ENCODE measurements around the gene ACBD3. TPM values are rescaled to one million over a fixed set of nuclear protein-coding genes. Genes with fewer than 3 reads are reported as not detected.

Gene ACBD3
- total and polyA plus RNA-seq, 4 donors = 13.5 to 51.9 (median 30.5) TPM

DNA sequence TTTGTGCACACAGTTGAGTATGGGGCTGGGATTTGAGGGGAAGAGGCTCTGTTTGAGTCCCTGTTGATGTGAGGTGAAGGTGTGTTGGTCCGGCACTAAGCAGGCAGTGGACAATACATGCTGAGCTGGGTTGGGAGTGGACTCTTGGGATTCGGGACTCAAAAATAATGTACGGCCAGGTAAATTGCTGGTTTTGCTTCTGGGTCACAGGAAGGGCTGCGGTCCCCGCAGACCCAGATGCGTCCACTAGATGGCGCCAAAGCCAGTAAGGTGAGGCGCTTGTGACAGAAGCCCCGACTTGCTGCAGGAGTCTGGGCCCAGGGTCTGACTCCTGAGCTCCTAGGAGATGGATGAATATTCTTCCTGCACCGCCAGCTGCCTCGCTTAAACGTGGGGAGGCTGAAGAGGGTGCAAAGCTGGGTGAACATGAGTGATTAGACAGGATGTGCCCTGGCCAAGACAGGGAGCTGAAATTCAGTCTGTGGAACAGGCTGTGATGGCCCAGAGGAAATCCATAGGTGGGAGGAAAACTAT, 61.4 kb downstream of the ACBD3 start:
- ATAC-seq (ENCODE audit: insufficient read depth, low FRiP score) = no peak
- no peaks in the 10 kb centered on the region for H3K36me3 ChIP-seq (ENCODE audit: control insufficient read depth in 4 of 4, insufficient read depth in 4 of 4, low read length in 4 of 4)
- 4 to 5% methylated on average over 12 of the region's 12 CpGs for whole genome bisulfite sequencing, 2 donors
- H3K4me1 ChIP-seq (ENCODE audit: control insufficient read depth in 5 of 5, insufficient read depth in 5 of 5, low read length in 5 of 5) = peaks cover 0 to 19% (median 2%) of the 10 kb centered on the region in 5 donors
- H3K27ac ChIP-seq (ENCODE audit: low read depth in 1 of 2, low read length in 1 of 2) = no peak overlapping the region
- TF ChIP-seq, protein P1, sequence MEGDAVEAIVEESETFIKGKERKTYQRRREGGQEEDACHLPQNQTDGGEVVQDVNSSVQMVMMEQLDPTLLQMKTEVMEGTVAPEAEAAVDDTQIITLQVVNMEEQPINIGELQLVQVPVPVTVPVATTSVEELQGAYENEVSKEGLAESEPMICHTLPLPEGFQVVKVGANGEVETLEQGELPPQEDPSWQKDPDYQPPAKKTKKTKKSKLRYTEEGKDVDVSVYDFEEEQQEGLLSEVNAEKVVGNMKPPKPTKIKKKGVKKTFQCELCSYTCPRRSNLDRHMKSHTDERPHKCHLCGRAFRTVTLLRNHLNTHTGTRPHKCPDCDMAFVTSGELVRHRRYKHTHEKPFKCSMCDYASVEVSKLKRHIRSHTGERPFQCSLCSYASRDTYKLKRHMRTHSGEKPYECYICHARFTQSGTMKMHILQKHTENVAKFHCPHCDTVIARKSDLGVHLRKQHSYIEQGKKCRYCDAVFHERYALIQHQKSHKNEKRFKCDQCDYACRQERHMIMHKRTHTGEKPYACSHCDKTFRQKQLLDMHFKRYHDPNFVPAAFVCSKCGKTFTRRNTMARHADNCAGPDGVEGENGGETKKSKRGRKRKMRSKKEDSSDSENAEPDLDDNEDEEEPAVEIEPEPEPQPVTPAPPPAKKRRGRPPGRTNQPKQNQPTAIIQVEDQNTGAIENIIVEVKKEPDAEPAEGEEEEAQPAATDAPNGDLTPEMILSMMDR (IDR thresholded peaks at IDR 0.05; ENCODE audit: control extremely low read depth, extremely low read depth) = peak; percentile 94
- H3K4me3 ChIP-seq = no peak overlapping the region
- peak; percentile 85 to 89 (median 87) for DNase-seq
- H3K27me3 ChIP-seq (ENCODE audit: control insufficient read depth in 3 of 3, insufficient read depth in 3 of 3, low read length in 2 of 3) = no peaks in the 10 kb centered on the region
- H3K9ac ChIP-seq (ENCODE audit: insufficient read depth in 1 of 2, low read length in 2 of 2) = no peak overlapping the region
- H3K9me3 ChIP-seq (ENCODE audit: control insufficient read depth in 4 of 4, insufficient read depth in 3 of 4, low read length in 3 of 4) = peaks cover 0 to 3% (median 0%) of the 10 kb centered on the region in 4 donors

DNA sequence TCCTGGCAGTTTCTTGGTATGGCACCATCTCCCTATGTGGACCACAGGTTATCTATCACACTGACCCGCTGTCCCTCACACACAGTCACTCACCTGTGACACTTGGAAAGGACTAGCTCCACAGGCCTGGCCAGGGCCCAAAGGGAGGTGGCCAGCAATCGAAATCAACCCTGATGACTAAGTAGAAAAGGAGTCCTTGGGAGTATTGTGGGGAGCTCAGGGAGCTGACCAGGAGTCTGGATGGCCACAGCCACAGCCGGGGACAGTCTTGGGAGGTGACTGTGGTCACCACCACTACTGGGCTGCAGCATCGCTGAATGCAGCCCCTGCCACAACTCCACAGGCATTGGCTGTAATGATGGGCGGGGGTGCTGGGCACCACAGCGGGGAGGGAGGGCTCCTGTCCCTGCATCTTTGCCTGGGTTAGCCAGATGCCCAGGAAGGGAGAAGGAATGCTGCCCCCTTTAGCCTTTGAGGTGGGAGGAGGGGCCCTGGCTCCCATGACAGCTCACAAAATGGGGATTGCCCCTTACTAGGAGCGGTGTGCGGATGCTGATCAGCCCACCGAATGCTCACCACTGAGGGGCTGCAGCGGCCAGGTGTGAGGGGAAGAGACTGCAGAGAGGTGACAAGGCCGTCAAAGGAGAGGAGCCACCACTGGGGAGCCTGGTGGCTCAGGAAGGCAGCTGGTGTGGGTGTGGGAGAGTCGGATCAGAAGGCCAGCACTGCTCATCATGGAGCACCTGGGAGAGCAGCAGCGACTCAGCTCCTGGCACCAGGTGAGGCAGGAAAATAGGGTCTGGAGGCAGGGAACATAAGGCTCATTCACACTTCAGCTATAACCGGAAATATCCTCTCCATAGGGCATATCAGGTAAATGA, 62.7 kb downstream of the ACBD3 start:
- Histone ChIP-seq H3K9me3 (ENCODE audit: control insufficient read depth in 4 of 4, insufficient read depth in 3 of 4, low read length in 3 of 4) (no peaks in the 10 kb centered on the region), H3K27ac (ENCODE audit: low read depth in 1 of 2, low read length in 1 of 2) (peak overlapping the region in 1 of 2 donors; percentile 18), H3K27me3 (ENCODE audit: control insufficient read depth in 3 of 3, insufficient read depth in 3 of 3, low read length in 2 of 3) (no peaks in the 10 kb centered on the region), H3K36me3 (ENCODE audit: control insufficient read depth in 4 of 4, insufficient read depth in 4 of 4, low read length in 4 of 4) (no peaks in the 10 kb centered on the region), H3K4me1 (ENCODE audit: control insufficient read depth in 5 of 5, insufficient read depth in 5 of 5, low read length in 5 of 5) (peaks cover 0 to 16% (median 2%) of the 10 kb centered on the region in 5 donors), H3K9ac (ENCODE audit: insufficient read depth in 1 of 2, low read length in 2 of 2) (no peak overlapping the region), H3K4me3 (no peak overlapping the region)
- WGBS, 2 donors = 91 to 93% methylated on average over 14 of the region's 14 CpGs
- TF ChIP-seq, protein P1 (IDR thresholded peaks at IDR 0.05; ENCODE audit: control extremely low read depth, extremely low read depth) = no peak
- ATAC-seq (ENCODE audit: insufficient read depth, low FRiP score) (no peak), DNase-seq (no peak)

DNA sequence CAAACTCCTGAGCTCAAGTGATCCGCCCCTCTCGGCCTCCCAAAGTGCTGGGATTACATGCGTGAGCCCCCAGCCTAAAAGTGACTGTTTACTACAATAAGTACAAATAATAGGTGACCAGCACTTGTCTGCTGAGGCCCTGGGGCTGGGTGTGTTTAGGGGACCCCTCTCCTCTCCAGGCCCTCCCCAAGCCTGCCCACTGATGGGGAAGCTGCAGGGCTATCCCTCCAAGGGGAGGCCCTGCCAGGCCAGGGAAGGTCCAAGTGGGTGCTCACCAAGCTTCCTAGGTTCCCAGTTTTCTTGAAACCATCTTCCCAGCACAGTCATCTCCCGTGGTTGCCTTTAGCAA, 63.4 kb downstream of the ACBD3 start:
- Histone ChIP-seq H3K4me1 (ENCODE audit: control insufficient read depth in 5 of 5, insufficient read depth in 5 of 5, low read length in 5 of 5) (peaks cover 0 to 10% (median 2%) of the 10 kb centered on the region in 5 donors), H3K27me3 (ENCODE audit: control insufficient read depth in 3 of 3, insufficient read depth in 3 of 3, low read length in 2 of 3) (no peaks in the 10 kb centered on the region), H3K9me3 (ENCODE audit: control insufficient read depth in 4 of 4, insufficient read depth in 3 of 4, low read length in 3 of 4) (no peaks in the 10 kb centered on the region), H3K27ac (ENCODE audit: low read depth in 1 of 2, low read length in 1 of 2) (peak overlapping the region in 1 of 2 donors; percentile 18), H3K9ac (ENCODE audit: insufficient read depth in 1 of 2, low read length in 2 of 2) (no peak overlapping the region), H3K4me3 (no peak overlapping the region), H3K36me3 (ENCODE audit: control insufficient read depth in 4 of 4, insufficient read depth in 4 of 4, low read length in 4 of 4) (no peaks in the 10 kb centered on the region)
- TF ChIP-seq, protein P1 (IDR thresholded peaks at IDR 0.05; ENCODE audit: control extremely low read depth, extremely low read depth) = no peak
- WGBS, 2 donors = 94% methylated on average over 4 of the region's 4 CpGs
- no peak for DNase-seq
- no peak for ATAC-seq (ENCODE audit: insufficient read depth, low FRiP score)

All from lung (tissue), 12 donors.